ENCODE data around the gene LRRN2. TPM values are rescaled to one million over a fixed set of nuclear protein-coding genes. Genes with fewer than 3 reads are reported as not detected.
A peak's percentile ranks its signal among the peaks of the same experiment; 100 is the strongest.

LRRN2 gene
- total RNA-seq, 1 experiment from 2014 or later = not detected

DNA sequence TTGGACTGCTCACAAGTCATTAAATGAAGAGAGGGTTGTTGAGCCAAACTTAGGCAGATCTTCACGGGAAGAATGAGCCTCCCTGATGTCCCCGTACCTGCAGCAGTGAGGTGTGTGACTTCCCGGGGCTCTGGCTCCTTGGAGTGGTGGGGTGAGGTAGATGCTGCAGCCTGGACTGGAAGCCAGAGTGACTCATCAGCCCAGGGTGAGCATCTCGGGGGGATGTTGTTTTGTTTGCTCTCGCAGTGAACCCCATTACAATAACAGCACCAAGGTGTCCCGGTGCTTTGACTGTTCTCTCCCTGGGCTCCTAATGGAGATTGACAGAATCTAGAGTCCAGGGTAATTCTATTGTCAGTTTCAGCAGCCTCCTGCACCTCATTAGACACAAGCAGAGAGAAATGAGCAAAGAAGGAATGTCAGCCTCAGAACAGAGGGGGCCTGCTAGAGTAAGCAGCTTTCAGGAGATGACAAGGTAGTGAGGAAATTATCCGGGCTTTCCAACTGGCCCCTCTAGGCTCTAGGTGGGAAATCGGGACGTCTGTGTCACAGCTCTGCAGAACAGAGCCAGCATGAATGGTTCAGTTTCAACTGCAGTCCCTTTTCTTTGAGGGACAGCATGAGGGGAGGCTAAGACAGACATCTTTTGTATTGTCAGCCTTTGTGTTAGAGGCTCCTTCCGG, 36.0 kb upstream of the LRRN2 start:
- peaks cover 18% of the 10 kb centered on the region for H3K4me1 ChIP-seq
- H3K27me3 ChIP-seq = no peaks in the 10 kb centered on the region
- H3K36me3 ChIP-seq = no peaks in the 10 kb centered on the region
- H3K4me3 ChIP-seq = no peak overlapping the region
- no peak overlapping the region for H3K27ac ChIP-seq
- H3K9me3 ChIP-seq (replicated peaks) = 0 out of 2 replicates have a peak, but pooled peaks cover 6% of the 10 kb centered on the region
- DNase-seq = no peak

- H3K9me3 ChIP-seq (replicated peaks) = 0 out of 2 replicates have a peak, but pooled peaks cover 6% of the 10 kb centered on the region
- H3K4me1 ChIP-seq = peaks cover 21% of the 10 kb centered on the region
- DNase-seq = no peak
- H3K36me3 ChIP-seq = no peaks in the 10 kb centered on the region
- no peaks in the 10 kb centered on the region for H3K27me3 ChIP-seq
- no peak overlapping the region for H3K4me3 ChIP-seq
- no peak overlapping the region for H3K27ac ChIP-seq
Measured at GRCh38 chr1:204716660-204717059, 31.1 kb upstream of the LRRN2 start.

DNA sequence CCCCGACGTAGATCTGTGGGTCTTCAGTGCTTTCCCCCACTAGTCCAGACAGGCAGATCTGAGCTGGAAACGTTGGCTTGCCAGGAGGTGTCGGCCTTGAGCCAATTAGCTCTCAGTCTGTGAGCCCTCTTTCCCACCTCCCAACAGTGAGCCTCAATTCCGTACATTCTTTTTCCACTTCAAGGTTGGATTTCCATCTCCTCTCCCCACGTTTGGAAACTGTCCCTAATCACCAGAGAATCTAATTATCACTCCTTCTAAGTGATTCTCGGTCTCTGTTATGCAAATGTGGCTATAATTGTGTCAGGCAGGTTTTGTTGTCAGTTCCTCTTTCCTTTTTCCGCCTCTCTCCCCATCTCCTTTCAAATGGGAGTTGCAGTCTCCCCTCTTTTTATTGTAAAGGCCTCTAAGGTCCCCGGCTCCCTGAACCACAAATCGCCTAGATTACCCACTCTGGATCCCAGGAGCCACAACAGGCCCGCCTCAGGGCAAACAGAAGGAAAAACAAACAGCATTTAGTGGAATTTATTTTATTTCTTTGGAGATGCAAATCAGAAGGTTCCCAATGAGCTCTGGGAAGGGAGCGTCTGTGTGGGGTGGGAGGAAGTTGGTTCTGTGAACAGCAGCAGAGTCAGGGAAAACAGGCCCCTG, 29.4 kb upstream of the LRRN2 start:
- H3K36me3 ChIP-seq = no peaks in the 10 kb centered on the region
- DNase-seq = peak; percentile 27 to 42
- H3K4me3 ChIP-seq = peak overlapping the region; percentile 3; the same call in 1 of the 2 replicates
- H3K4me1 ChIP-seq = peaks cover 27% of the 10 kb centered on the region
- 0 out of 2 replicates have a peak, but pooled peaks cover 6% of the 10 kb centered on the region for H3K9me3 ChIP-seq (replicated peaks)
- no peaks in the 10 kb centered on the region for H3K27me3 ChIP-seq
- no peak overlapping the region for H3K27ac ChIP-seq

DNA sequence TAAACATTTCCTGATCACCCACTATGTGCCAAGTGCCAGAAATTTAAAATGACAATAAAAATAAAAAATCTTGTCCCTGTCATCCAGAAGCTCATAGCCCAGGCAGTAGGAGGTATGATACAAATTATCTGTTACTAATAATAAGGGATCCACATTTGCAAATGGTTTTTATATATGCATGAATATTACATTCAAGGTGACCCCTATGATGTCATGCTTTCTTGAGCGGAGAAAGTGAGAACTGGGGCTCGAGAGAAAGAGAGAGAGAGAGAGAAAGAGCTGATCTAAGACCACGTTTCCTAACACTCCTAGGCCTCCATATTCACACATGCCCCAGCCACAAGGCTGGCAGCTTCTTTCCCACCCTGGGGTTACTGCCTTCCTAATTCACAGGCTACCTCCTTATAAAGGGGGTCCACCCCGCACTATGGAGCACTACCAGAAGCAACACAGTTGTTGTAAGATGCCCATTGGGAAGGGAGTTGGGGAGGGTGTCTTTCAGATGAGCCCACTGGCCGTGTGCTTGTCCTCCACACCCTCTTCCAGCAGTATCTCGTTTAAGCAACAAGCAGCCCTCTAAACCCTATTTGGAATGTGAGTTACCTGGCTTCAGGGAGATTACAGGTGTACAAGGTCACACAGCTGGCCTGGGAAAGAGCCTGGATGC, 28.8 kb upstream of the LRRN2 start:
- Histone ChIP-seq H3K36me3 (no peaks in the 10 kb centered on the region), H3K4me3 (no peak overlapping the region), H3K4me1 (peaks cover 24% of the 10 kb centered on the region), H3K27me3 (no peaks in the 10 kb centered on the region), H3K9me3 (replicated peaks) (0 out of 2 replicates have a peak, but pooled peaks cover 4% of the 10 kb centered on the region), H3K27ac (no peak overlapping the region)
- DNase-seq = no peak

DNA sequence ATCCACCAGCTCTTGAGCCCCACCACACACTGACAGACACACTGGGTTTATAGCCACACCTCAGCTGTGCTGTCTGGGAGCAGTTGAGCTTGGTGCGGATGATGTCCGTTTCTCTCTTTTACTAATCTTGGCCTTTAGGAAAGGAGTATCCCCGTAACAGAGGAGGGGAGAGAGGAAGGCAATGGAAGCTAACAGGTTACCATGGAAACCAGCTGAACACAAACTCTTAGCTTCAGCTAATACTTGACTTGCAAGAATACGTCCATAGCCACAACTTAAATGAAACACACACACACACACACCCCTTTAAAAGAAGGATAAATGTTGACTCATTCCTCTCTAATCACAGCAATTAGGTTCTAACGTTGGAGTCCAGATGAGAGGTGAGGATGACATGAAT, 28.0 kb upstream of the LRRN2 start:
- no peak overlapping the region for H3K27ac ChIP-seq
- no peaks in the 10 kb centered on the region for H3K36me3 ChIP-seq
- H3K4me1 ChIP-seq = peaks cover 24% of the 10 kb centered on the region
- no peak overlapping the region for H3K4me3 ChIP-seq
- DNase-seq = no peak
- no peaks in the 10 kb centered on the region for H3K9me3 ChIP-seq (replicated peaks)
- H3K27me3 ChIP-seq = no peaks in the 10 kb centered on the region

DNA sequence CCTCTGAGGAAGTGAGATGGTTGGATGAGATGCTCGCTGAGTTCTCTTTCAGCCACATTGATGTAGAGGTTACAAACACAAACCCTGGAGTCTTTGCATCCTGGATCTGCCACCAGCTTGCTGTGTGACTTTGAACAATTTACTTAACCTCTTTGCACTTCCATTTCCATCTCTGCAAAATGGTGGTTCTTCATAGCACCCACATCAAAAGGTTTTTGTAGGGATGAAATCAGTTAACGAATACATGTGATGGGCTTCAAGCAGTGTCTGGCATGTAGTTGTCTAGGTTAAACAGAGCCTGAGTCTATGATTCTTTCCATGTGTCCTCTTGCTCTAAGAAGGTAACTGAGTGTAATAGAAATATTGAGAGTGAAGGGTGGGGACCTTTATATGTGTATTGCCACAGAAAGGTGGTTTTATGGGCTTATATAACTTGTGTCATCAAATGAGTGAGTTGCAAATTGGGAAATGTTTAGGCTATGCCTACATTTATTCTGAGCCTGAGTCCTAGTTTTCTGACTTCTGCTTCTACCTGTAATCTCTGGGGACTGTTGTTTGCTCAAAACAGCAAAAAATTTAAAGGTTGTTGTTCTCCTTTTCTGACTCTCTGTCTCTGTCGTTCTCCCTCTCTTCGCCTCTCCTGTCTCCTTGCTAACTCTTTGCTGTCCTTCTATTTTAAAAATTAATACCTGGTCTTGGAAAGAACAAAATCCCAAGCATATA, 27.3 kb upstream of the LRRN2 start:
- Histone ChIP-seq H3K9me3 (replicated peaks) (no peaks in the 10 kb centered on the region), H3K36me3 (no peaks in the 10 kb centered on the region), H3K4me1 (peaks cover 24% of the 10 kb centered on the region), H3K4me3 (no peak overlapping the region), H3K27me3 (no peaks in the 10 kb centered on the region), H3K27ac (no peak overlapping the region)
- no peak for DNase-seq

DNA sequence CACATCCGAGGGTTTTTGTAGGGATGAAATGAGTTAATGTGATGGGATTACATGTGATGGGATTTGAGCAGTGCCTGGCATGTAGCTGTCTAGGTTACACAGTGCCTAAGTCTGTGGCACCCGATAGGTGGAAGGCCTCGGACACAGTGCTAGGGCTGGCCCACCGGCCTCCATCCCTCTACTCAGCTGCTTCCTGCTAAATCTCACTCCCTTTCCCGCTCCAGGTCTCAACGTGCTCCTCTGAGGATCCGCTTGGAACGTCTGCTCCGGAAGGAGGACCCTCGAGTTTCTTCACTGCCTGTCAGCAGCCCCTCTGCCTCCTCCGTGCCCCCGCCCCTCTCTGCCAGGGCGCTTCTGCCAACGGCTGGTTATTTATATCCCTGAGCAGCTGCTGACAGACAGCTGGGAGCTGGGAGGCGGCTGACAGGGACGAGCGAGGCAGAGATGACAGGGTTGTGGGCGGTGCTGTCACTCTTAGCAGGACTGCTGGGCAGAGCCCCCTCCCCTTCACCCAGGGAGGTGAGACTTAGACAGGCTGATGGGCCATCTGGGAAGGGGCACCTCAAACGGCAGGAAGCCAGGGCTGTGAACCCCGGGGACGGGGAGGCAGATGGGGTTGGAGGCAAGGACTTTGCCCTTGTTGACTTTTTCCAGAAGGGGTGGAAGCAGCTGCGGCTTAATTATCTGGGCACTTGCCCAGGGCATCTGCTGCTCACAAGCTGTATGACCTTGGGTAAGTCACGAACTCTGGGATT, 26.6 kb upstream of the LRRN2 start:
- H3K36me3 ChIP-seq = no peaks in the 10 kb centered on the region
- no peaks in the 10 kb centered on the region for H3K9me3 ChIP-seq (replicated peaks)
- 0 out of 2 replicates have a peak overlapping the region, but pooled peaks have one; percentile 1 for H3K4me3 ChIP-seq
- DNase-seq = peak; percentile 75 to 81
- no peaks in the 10 kb centered on the region for H3K27me3 ChIP-seq
- H3K27ac ChIP-seq = no peak overlapping the region
- H3K4me1 ChIP-seq = peaks cover 24% of the 10 kb centered on the region

- no peaks in the 10 kb centered on the region for H3K36me3 ChIP-seq
- DNase-seq = no peak
- peaks cover 24% of the 10 kb centered on the region for H3K4me1 ChIP-seq
- no peak overlapping the region for H3K4me3 ChIP-seq
- no peaks in the 10 kb centered on the region for H3K27me3 ChIP-seq
- H3K27ac ChIP-seq = no peak overlapping the region
- no peaks in the 10 kb centered on the region for H3K9me3 ChIP-seq (replicated peaks)
Measured at GRCh38 chr1:204711103-204711946, 25.8 kb upstream of the LRRN2 start.

GRCh38 chr1:204709960-204710912, 24.7 kb upstream of the LRRN2 start:
- H3K4me1 ChIP-seq = peaks cover 24% of the 10 kb centered on the region
- DNase-seq = no peak
- H3K27me3 ChIP-seq = no peaks in the 10 kb centered on the region

DNA sequence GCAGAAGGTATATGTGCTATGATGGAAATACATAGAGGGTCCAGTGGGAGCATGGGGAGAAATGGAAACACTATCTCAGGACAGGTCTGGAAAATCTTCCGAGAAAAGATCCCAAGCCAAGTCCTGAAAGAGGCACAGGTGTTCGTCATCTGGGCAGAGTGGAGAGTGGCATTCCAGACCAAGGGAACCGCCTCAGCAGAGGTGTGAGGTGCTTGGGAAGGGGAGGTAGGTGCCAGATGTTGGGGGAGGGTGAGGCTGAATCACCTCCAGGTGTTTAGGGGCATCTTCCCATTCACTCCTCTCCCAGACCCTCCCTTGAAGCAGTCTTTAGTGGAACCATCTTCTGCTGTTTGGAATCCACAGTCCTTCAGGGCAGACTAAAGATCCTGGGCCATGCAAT, 23.5 kb upstream of the LRRN2 start:
- DNase-seq = no peak
- Histone ChIP-seq H3K27me3 (no peaks in the 10 kb centered on the region), H3K36me3 (no peaks in the 10 kb centered on the region), H3K4me1 (peaks cover 20% of the 10 kb centered on the region), H3K27ac (no peak overlapping the region), H3K9me3 (replicated peaks) (no peaks in the 10 kb centered on the region), H3K4me3 (no peak overlapping the region)

More at GRCh38 chr1:204709960-204710912, 24.7 kb upstream of the LRRN2 start:
- no peaks in the 10 kb centered on the region for H3K9me3 ChIP-seq (replicated peaks)
- no peaks in the 10 kb centered on the region for H3K36me3 ChIP-seq
- no peak overlapping the region for H3K4me3 ChIP-seq
- no peak overlapping the region for H3K27ac ChIP-seq

DNA sequence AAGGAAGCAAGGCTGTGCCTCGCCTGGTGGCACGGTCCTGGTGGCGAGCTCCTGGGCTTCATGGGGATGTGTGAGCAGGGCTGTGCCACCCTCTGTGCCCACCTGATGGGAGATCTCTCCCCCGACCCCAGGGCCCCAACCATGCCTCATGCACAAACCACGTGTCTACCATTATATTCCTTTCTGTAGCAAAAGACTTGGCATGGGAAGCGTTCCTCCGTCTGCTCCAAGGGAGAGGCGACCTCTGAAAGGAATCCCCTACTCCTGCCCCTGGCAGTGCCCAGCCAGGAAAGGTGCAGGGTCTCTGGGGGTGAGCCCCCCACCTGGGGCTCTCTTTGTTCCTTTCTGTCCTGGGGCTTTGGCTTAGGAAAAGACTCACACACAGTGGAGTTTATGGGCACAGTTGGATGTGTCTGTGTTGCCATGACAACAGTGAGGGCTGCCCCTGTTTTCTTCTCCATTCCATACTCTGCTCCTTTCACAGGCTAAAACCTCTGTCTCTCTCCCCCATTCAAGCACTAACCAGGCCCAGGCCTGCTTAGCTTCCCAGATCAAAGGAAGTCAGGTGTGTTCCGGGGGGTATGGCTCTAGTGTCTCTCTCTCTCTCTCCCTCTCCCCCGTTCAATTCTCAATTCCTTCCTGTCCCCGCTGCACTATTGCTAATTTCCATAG, 21.4 kb upstream of the LRRN2 start:
- no peak for DNase-seq
- no peak overlapping the region for H3K27ac ChIP-seq
- H3K27me3 ChIP-seq = no peaks in the 10 kb centered on the region
- no peak overlapping the region for H3K4me3 ChIP-seq
- peaks cover 10% of the 10 kb centered on the region; the same call in 1 of the 2 replicates for H3K4me1 ChIP-seq
- no peaks in the 10 kb centered on the region for H3K36me3 ChIP-seq
- no peaks in the 10 kb centered on the region for H3K9me3 ChIP-seq (replicated peaks)
